ENCODE measurements around the gene CRYGS. TPM values are rescaled to one million over a fixed set of nuclear protein-coding genes. Genes with fewer than 3 reads are reported as not detected.
A peak's percentile ranks its signal among the peaks of the same experiment; 100 is the strongest.

CRYGS gene
- total RNA-seq (2022), result 1.6 and 3.2 TPM in 2 replicates
- percentile 70 among the genes with signal in this experiment for Bru-seq, nascent RNA
- percentile 79 among the genes with signal in this experiment for BruChase-seq, experiment 1, labeled RNA remaining after a 2-hour chase
- percentile 59 among the genes with signal in this experiment for BruChase-seq, experiment 2, labeled RNA remaining after a 6-hour chase
- long read RNA-seq, result 0 reads

- no peak for DNase-seq
- no TSS peak for BruUV-seq (replicated peaks)
- no peak for TF ChIP-seq CTCF (IDR thresholded peaks at IDR 0.05; ENCODE audit: insufficient read depth in 1 of 2, low read depth in 1 of 2, low read length in 1 of 2, severe bottlenecking in 1 of 2, unreplicated experiment in 1 of 2)
- Histone ChIP-seq H3K4me1 (no peaks in the 10 kb centered on the region), H3K36me3 (ENCODE audit: control insufficient read depth, insufficient read depth, low read length) (no peaks in the 10 kb centered on the region), H3K9me3 (no peaks in the 10 kb centered on the region), H3K4me3 (ENCODE audit: low read depth, low read length) (no peak within 1 kb of the TSS), H3K27me3 (replicated peaks; ENCODE audit: control insufficient read depth, insufficient read depth, low read length) (no peaks in the 10 kb centered on the region)
- intact Hi-C loops (cut with micrococcal nuclease; ENCODE audit: unreplicated experiment), result loop anchor here (10.0 kb wide), 1 partner anchor 449 kb away; no protein-coding TSS in a partner anchor
- Mint-ChIP-seq H3K4me3 (ENCODE audit: unreplicated experiment) (no peak within 1 kb of the TSS), H3K9me3 (ENCODE audit: unreplicated experiment) (no peaks in the 10 kb centered on the region), H3K36me3 (ENCODE audit: insufficient read depth, unreplicated experiment) (no peaks in the 10 kb centered on the region), H3K27me3 (ENCODE audit: insufficient read depth, unreplicated experiment) (no peaks in the 10 kb centered on the region), H3K27ac (ENCODE audit: unreplicated experiment) (no peak within 1 kb of the TSS), H3K4me1 (ENCODE audit: low read depth, unreplicated experiment) (peaks cover 9% of the 10 kb centered on the region)
- ChIA-PET CTCF (no interaction called here), POLR2A (no interaction called here)
These were observed at the start of gene CRYGS for GRCh38 chr3:186544281-186544680. TSS of gene CRYGS (minus strand) at chr3:186544380. CDS start at chr3:186544326, 54 bp downstream.

- Histone ChIP-seq H3K36me3 (ENCODE audit: control insufficient read depth, insufficient read depth, low read length) (no peaks in the 10 kb centered on the region), H3K9me3 (no peaks in the 10 kb centered on the region), H3K4me1 (peaks cover 73% of the 10 kb centered on the region), H3K4me3 (ENCODE audit: low read depth, low read length) (no peak overlapping the region), H3K27me3 (replicated peaks; ENCODE audit: control insufficient read depth, insufficient read depth, low read length) (no peaks in the 10 kb centered on the region)
- no peak for TF ChIP-seq CTCF (IDR thresholded peaks at IDR 0.05; ENCODE audit: insufficient read depth in 1 of 2, low read depth in 1 of 2, low read length in 1 of 2, severe bottlenecking in 1 of 2, unreplicated experiment in 1 of 2)
- Mint-ChIP-seq H3K9me3 (ENCODE audit: unreplicated experiment) (no peaks in the 10 kb centered on the region), H3K27me3 (ENCODE audit: insufficient read depth, unreplicated experiment) (no peaks in the 10 kb centered on the region), H3K27ac (ENCODE audit: unreplicated experiment) (no peak overlapping the region), H3K4me3 (ENCODE audit: unreplicated experiment) (no peak overlapping the region), H3K4me1 (ENCODE audit: low read depth, unreplicated experiment) (peaks cover 45% of the 10 kb centered on the region), H3K36me3 (ENCODE audit: insufficient read depth, unreplicated experiment) (peaks cover 8% of the 10 kb centered on the region)
- no TSS peak for BruUV-seq (replicated peaks)
- POLR2A ChIA-PET, result no interaction called here
- intact Hi-C loops (cut with micrococcal nuclease; ENCODE audit: unreplicated experiment), result no loop called here
- DNase-seq, result no peak
- CTCF ChIA-PET, result no interaction called here
These were observed 49.7 kb upstream of the CRYGS start for GRCh38 chr3:186593862-186594261.

GRCh38 chr3:186592682-186593081 lies 48.5 kb upstream of the CRYGS start:
- CTCF ChIA-PET, result no interaction called here

More at GRCh38 chr3:186592682-186593081, 48.5 kb upstream of the CRYGS start:
- H3K36me3 ChIP-seq (ENCODE audit: control insufficient read depth, insufficient read depth, low read length), result no peaks in the 10 kb centered on the region
- TF ChIP-seq CTCF (IDR thresholded peaks at IDR 0.05; ENCODE audit: insufficient read depth in 1 of 2, low read depth in 1 of 2, low read length in 1 of 2, severe bottlenecking in 1 of 2, unreplicated experiment in 1 of 2), result no peak
- H3K36me3 Mint-ChIP-seq (ENCODE audit: insufficient read depth, unreplicated experiment), result peaks cover 8% of the 10 kb centered on the region
- BruUV-seq (replicated peaks), result no TSS peak
- POLR2A ChIA-PET, result no interaction called here
- H3K27ac Mint-ChIP-seq (ENCODE audit: unreplicated experiment), result no peak overlapping the region
- peaks cover 73% of the 10 kb centered on the region for H3K4me1 ChIP-seq
- peaks cover 38% of the 10 kb centered on the region for H3K4me1 Mint-ChIP-seq (ENCODE audit: low read depth, unreplicated experiment)
- H3K4me3 ChIP-seq (ENCODE audit: low read depth, low read length), result no peak overlapping the region
- H3K27me3 ChIP-seq (replicated peaks; ENCODE audit: control insufficient read depth, insufficient read depth, low read length), result no peaks in the 10 kb centered on the region
- intact Hi-C loops (cut with micrococcal nuclease; ENCODE audit: unreplicated experiment), result no loop called here
- H3K9me3 ChIP-seq, result no peaks in the 10 kb centered on the region
- H3K4me3 Mint-ChIP-seq (ENCODE audit: unreplicated experiment), result no peak overlapping the region
- no peaks in the 10 kb centered on the region for H3K27me3 Mint-ChIP-seq (ENCODE audit: insufficient read depth, unreplicated experiment)
- no peaks in the 10 kb centered on the region for H3K9me3 Mint-ChIP-seq (ENCODE audit: unreplicated experiment)
- DNase-seq, result no peak
